Progenitor cell of endocrine pancreas (in vitro differentiated cells): ENCODE results near the gene VPS13D. TPM values are rescaled to one million over a fixed set of nuclear protein-coding genes. Genes with fewer than 3 reads are reported as not detected.

ENCODE experiments used
- DNase-seq: peaks from one replicate; pipeline ENCODE4 v3.0.0; 2021; ENCODE audit warnings: low spot score; ENCODE audit not compliant: unreplicated experiment
- H3K27ac Mint-ChIP-seq: 2 replicates; pipeline ENCODE4 v1.8.0; 2021; ENCODE audit warnings: mild to moderate bottlenecking, moderate library complexity, mixed read lengths
- H3K27me3 Mint-ChIP-seq: 2 replicates; pipeline ENCODE4 v1.8.0; 2021; ENCODE audit warnings: mixed read lengths
- H3K36me3 Mint-ChIP-seq: 2 replicates; pipeline ENCODE4 v1.8.0; 2022; ENCODE audit warnings: mixed read lengths; ENCODE audit not compliant: insufficient read depth
- H3K4me1 Mint-ChIP-seq: 2 replicates; pipeline ENCODE4 v1.8.0; 2021; ENCODE audit warnings: low read depth, mixed read lengths
- H3K4me3 Mint-ChIP-seq: 2 replicates; pipeline ENCODE4 v1.8.0; 2021; ENCODE audit warnings: low read depth, mild to moderate bottlenecking, moderate library complexity, mixed read lengths
- H3K9me3 Mint-ChIP-seq: 2 replicates; pipeline ENCODE4 v1.8.0; 2021; ENCODE audit warnings: low read depth, mixed read lengths
- CTCF ChIP-seq: fragments of 200-600 bp; sonication (generic); IDR thresholded peaks from one replicate; pipeline ENCODE4 v1.5.0; 2021; ENCODE audit warnings: antibody characterized with exemption, mild to moderate bottlenecking; ENCODE audit not compliant: unreplicated experiment
- total RNA-seq: library from RNA; stranded (reverse); gene quantifications from 2 replicates; pipeline ENCODE4 v1.2.1, GENCODE V29; 2021

Gene VPS13D
- total RNA-seq, 1 donor from 2014 or later: 41.9 TPM

GRCh38 chr1:12341667-12342066, 111.8 kb downstream of the VPS13D start:
- Mint-ChIP-seq H3K36me3 (peaks cover 22% of the 10 kb centered on the region), H3K4me1 (peaks cover 72% of the 10 kb centered on the region), H3K9me3 (no peaks in the 10 kb centered on the region), H3K4me3 (no peak overlapping the region), H3K27me3 (no peaks in the 10 kb centered on the region), H3K27ac (peak overlapping the region; percentile 69)
- DNase-seq: no peak
- TF ChIP-seq CTCF: no peak

GRCh38 chr1:12342401-12343003, 112.7 kb downstream of the VPS13D start:
- H3K36me3 Mint-ChIP-seq: peaks cover 26% of the 10 kb centered on the region
- H3K4me1 Mint-ChIP-seq: peaks cover 69% of the 10 kb centered on the region
- no peak for DNase-seq
- TF ChIP-seq CTCF: no peak
- H3K4me3 Mint-ChIP-seq: peak overlapping the region; percentile 35
- peak overlapping the region; percentile 91 for H3K27ac Mint-ChIP-seq
- no peaks in the 10 kb centered on the region for H3K27me3 Mint-ChIP-seq
- H3K9me3 Mint-ChIP-seq: no peaks in the 10 kb centered on the region

- H3K36me3 Mint-ChIP-seq: peaks cover 26% of the 10 kb centered on the region
- TF ChIP-seq CTCF: no peak
- no peak for DNase-seq
- no peak overlapping the region for H3K4me3 Mint-ChIP-seq
- no peak overlapping the region for H3K27ac Mint-ChIP-seq
- peaks cover 56% of the 10 kb centered on the region for H3K4me1 Mint-ChIP-seq
- H3K9me3 Mint-ChIP-seq: no peaks in the 10 kb centered on the region
- H3K27me3 Mint-ChIP-seq: no peaks in the 10 kb centered on the region
Measured at GRCh38 chr1:12343823-12344487, 114.1 kb downstream of the VPS13D start.

GRCh38 chr1:12344596-12345349, 114.9 kb downstream of the VPS13D start:
- no peak for TF ChIP-seq CTCF
- peaks cover 5% of the 10 kb centered on the region for H3K9me3 Mint-ChIP-seq

More at GRCh38 chr1:12344596-12345349, 114.9 kb downstream of the VPS13D start:
- Mint-ChIP-seq H3K36me3 (peaks cover 34% of the 10 kb centered on the region), H3K4me1 (peaks cover 48% of the 10 kb centered on the region), H3K27ac (peak overlapping the region; percentile 78), H3K27me3 (no peaks in the 10 kb centered on the region), H3K4me3 (no peak overlapping the region)
- no peak for DNase-seq
